Neural progenitor cell (in vitro differentiated cells): ENCODE data around the gene PYCARD.

Source experiments
- EZH2 ChIP-seq: fragments of 200-600 bp; sonication (generic); IDR thresholded peaks from 2 replicates; pipeline ENCODE4 v1.6.1; 2017; ENCODE audit warnings: antibody characterized with exemption, mild to moderate bottlenecking, moderate library complexity
- TF ChIP-seq, protein P1 (sequence below): fragments of 200-600 bp; sonication (generic); IDR thresholded peaks from 2 replicates; pipeline ENCODE4 v1.5.1; 2017; ENCODE audit warnings: antibody characterized with exemption, mild to moderate bottlenecking

DNA sequence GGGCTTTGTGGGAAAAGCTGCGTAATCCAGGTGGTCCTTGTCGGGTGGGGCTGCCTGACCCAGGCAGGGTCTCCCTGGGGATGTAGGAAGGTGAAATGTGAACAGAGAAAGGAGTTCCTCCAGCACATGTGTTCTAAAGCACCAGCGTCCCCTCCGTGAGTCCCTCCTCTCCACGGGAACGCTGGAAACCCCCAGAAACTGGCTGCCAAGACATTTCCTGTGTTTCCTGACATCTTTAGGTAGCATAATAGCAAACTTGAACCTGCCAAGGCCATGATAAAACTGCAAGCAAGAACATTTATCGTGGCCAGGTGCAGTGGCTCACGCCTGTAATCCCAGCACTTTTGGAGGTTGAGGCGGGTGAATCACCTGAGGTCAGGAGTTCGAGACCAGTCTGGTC is 26.9 kb upstream of the PYCARD start:
- TF ChIP-seq, protein P1, sequence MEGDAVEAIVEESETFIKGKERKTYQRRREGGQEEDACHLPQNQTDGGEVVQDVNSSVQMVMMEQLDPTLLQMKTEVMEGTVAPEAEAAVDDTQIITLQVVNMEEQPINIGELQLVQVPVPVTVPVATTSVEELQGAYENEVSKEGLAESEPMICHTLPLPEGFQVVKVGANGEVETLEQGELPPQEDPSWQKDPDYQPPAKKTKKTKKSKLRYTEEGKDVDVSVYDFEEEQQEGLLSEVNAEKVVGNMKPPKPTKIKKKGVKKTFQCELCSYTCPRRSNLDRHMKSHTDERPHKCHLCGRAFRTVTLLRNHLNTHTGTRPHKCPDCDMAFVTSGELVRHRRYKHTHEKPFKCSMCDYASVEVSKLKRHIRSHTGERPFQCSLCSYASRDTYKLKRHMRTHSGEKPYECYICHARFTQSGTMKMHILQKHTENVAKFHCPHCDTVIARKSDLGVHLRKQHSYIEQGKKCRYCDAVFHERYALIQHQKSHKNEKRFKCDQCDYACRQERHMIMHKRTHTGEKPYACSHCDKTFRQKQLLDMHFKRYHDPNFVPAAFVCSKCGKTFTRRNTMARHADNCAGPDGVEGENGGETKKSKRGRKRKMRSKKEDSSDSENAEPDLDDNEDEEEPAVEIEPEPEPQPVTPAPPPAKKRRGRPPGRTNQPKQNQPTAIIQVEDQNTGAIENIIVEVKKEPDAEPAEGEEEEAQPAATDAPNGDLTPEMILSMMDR = no peak
- TF ChIP-seq EZH2 = no peak
